ENCODE measurements around the gene ULBP1. TPM values are rescaled to one million over a fixed set of nuclear protein-coding genes. Genes with fewer than 3 reads are reported as not detected.
A peak's percentile ranks its signal among the peaks of the same experiment; 100 is the strongest.
"Not testable (repeated sequence)": the region's sequence is repeated elsewhere in the genome, so short reads cannot be mapped to it uniquely, and the experiment has no call there.

The ULBP1 gene
- total RNA-seq, 1 experiment from 2014 or later = 3.1 TPM

DNA sequence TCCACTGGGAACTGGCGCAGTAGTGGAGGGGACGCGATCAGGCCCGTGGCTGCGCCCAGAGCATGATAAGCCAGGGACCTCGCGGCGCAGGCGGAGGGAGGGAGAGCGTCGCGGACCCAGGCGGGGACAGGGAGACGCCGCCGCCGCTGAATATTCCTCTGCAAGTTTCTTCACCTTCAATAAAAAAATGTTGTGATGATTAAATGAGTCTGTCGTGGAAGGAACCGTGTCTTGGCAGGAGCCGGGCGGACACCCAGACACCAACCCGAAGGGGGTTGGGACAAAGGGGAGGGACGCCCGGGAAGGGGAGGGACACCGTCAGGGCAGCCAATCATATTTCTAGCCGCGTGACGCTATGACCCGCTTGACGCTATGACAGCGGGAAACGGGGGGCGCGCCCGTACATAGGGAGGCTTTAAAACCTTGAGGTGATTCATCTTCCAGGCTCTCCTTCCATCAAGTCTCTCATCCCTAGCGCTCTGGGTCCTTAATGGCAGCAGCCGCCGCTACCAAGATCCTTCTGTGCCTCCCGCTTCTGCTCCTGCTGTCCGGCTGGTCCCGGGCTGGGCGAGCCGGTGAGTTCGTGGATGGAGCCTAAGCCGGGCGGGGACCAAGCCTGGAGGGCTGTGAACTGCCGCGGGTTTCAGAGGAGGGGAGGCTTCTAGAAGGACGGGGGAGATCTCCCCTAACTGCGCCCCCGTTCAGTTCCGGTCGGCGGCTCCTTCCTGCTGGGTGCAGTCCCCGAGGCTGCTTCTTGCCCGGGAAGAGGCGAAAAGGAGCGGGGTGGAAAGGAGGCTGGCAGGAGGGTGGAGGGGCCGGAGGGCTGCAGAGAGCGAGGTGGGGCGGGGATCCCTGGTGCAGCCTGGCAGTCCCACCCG is 21.9 kb upstream of the ULBP1 start, which contains the start of gene ULBP2:
TSS of gene ULBP2 (plus strand) at position 432 of the 878 bp plus-strand sequence. CDS start at position 491, 59 bp downstream.
- intact Hi-C loops (cut with micrococcal nuclease; ENCODE audit: unreplicated experiment) = no loop called here
- CTCF ChIA-PET = interaction anchor here (0.9 kb wide), 1 partner anchor 75 kb away, joined by 3 read pairs; no protein-coding TSS in a partner anchor

DNA sequence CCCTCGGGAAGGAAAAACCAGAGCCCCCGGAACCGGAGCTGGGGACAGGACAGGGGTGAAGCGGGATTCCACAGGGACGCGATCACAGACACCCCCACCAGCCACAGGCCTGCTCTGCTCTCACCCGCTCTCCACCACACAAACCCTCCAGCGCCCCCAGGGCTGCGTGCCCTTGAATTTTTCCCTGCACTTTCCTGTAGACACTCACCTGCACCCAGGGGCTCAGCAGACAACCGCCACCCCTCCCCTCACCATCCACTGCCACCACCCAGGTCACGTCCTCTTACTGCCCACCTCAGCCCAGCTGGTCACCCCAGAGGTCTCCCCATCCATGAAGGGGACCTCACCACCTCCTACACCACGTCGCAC is 21.3 kb upstream of the ULBP1 start:
- ATAC-seq (peak; percentile 13), DNase-seq (ENCODE audit: low read depth, low spot score) (no peak)
- no peak overlapping the region for H3K27ac ChIP-seq (ENCODE audit: low read length)
- in situ Hi-C loops (cut with HindIII; ENCODE audit: low pct_unique_long_range_greater_than_20kb, low sequenced_read_pairs) (no loop called here), intact Hi-C loops (cut with micrococcal nuclease; ENCODE audit: unreplicated experiment) (no loop called here)
- no peak for TF ChIP-seq TCF7L2 (IDR thresholded peaks at IDR 0.05; ENCODE audit: low read depth, low read length)
- TF ChIP-seq SIN3A (IDR thresholded peaks at IDR 0.05; ENCODE audit: borderline replicate concordance, insufficient read depth, low read depth, low read length) = no peak
- TF ChIP-seq, protein P1, sequence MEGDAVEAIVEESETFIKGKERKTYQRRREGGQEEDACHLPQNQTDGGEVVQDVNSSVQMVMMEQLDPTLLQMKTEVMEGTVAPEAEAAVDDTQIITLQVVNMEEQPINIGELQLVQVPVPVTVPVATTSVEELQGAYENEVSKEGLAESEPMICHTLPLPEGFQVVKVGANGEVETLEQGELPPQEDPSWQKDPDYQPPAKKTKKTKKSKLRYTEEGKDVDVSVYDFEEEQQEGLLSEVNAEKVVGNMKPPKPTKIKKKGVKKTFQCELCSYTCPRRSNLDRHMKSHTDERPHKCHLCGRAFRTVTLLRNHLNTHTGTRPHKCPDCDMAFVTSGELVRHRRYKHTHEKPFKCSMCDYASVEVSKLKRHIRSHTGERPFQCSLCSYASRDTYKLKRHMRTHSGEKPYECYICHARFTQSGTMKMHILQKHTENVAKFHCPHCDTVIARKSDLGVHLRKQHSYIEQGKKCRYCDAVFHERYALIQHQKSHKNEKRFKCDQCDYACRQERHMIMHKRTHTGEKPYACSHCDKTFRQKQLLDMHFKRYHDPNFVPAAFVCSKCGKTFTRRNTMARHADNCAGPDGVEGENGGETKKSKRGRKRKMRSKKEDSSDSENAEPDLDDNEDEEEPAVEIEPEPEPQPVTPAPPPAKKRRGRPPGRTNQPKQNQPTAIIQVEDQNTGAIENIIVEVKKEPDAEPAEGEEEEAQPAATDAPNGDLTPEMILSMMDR (IDR thresholded peaks at IDR 0.05) = no peak
- peaks cover 6% of the 10 kb centered on the region; the same call in 1 of the 2 replicates for H3K4me1 ChIP-seq (ENCODE audit: control insufficient read depth, insufficient read depth, low read length)
- CTCF ChIA-PET = no interaction called here
- POLR2A ChIA-PET = no interaction called here
- no peaks in the 10 kb centered on the region for H3K9me3 ChIP-seq (ENCODE audit: control insufficient read depth, insufficient read depth, low read depth, low read length)
- no peaks in the 10 kb centered on the region for H3K36me3 ChIP-seq (ENCODE audit: control insufficient read depth, insufficient read depth, low read length)
- peak overlapping the region; percentile 69 to 72 for H3K4me3 ChIP-seq (ENCODE audit: low read depth in 2 of 2, low read length in 2 of 2)
- no TSS peak for BruUV-seq (replicated peaks)
- H3K27me3 ChIP-seq (ENCODE audit: control insufficient read depth, insufficient read depth, low read length) = peaks cover 7% of the 10 kb centered on the region

More for the DNA sequence above, 21.9 kb upstream of the ULBP1 start, which contains the start of gene ULBP2:
- TF ChIP-seq, protein P1 (IDR thresholded peaks at IDR 0.05) = no peak
- TF ChIP-seq SIN3A (IDR thresholded peaks at IDR 0.05; ENCODE audit: borderline replicate concordance, insufficient read depth, low read depth, low read length) = peak; percentile 64; the same call in 1 of the 2 replicates
- in situ Hi-C loops (cut with HindIII; ENCODE audit: low pct_unique_long_range_greater_than_20kb, low sequenced_read_pairs) = no loop called here
- no peak for DNase-seq (ENCODE audit: low read depth, low spot score)
- BruUV-seq (replicated peaks) = no TSS peak
- Histone ChIP-seq H3K9me3 (ENCODE audit: control insufficient read depth, insufficient read depth, low read depth, low read length) (no peaks in the 10 kb centered on the region), H3K4me1 (ENCODE audit: control insufficient read depth, insufficient read depth, low read length) (peaks cover 6% of the 10 kb centered on the region; the same call in 1 of the 2 replicates), H3K4me3 (ENCODE audit: low read depth in 2 of 2, low read length in 2 of 2) (peak within 1 kb of the TSS; percentile 69 to 72), H3K36me3 (ENCODE audit: control insufficient read depth, insufficient read depth, low read length) (no peaks in the 10 kb centered on the region), H3K27ac (ENCODE audit: low read length) (peak within 1 kb of the TSS; percentile 39; the same call in 1 of the 2 replicates), H3K27me3 (ENCODE audit: control insufficient read depth, insufficient read depth, low read length) (peaks cover 12% of the 10 kb centered on the region)
- peak; percentile 94 for ATAC-seq
- POLR2A ChIA-PET = no interaction called here

DNA sequence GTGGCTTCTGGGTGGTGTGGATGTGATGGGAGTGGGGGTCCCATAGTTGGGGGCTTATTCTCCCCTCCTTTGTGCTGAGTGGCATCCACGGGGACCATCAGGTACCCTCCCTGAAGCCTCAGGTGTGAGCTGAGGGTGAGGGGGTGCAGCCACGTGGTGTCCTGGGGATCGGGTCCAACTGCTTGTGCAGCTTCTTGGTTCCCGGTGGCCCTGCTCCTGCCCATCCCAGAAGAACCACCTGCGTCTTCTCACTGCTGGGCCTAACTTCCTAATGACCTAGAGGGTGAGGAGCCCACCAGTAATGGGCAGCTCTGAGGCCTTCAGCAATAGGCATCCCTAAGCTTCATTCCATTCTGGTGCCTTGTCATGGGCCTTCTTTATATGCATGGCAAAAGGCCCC is 20.4 kb upstream of the ULBP1 start:
- intact Hi-C loops (cut with micrococcal nuclease; ENCODE audit: unreplicated experiment); H3K4me1 ChIP-seq (ENCODE audit: control insufficient read depth, insufficient read depth, low read length); POLR2A ChIA-PET: not testable (repeated sequence)

DNA sequence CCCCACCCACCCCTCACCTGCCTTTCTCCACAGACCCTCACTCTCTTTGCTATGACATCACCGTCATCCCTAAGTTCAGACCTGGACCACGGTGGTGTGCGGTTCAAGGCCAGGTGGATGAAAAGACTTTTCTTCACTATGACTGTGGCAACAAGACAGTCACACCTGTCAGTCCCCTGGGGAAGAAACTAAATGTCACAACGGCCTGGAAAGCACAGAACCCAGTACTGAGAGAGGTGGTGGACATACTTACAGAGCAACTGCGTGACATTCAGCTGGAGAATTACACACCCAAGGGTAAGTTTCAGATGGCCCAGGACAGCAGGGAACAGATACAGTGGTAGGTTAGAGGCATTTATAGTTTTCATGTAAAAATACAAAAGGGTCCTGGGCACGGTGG is 18.5 kb upstream of the ULBP1 start:
- CTCF ChIA-PET; H3K27me3 ChIP-seq (ENCODE audit: control insufficient read depth, insufficient read depth, low read length); ATAC-seq; intact Hi-C loops (cut with micrococcal nuclease; ENCODE audit: unreplicated experiment); H3K4me3 ChIP-seq (ENCODE audit: low read depth in 2 of 2, low read length in 2 of 2); in situ Hi-C loops (cut with HindIII; ENCODE audit: low pct_unique_long_range_greater_than_20kb, low sequenced_read_pairs); BruUV-seq (replicated peaks); H3K36me3 ChIP-seq (ENCODE audit: control insufficient read depth, insufficient read depth, low read length); POLR2A ChIA-PET; DNase-seq (ENCODE audit: low read depth, low spot score); H3K27ac ChIP-seq (ENCODE audit: low read length); H3K4me1 ChIP-seq (ENCODE audit: control insufficient read depth, insufficient read depth, low read length); H3K9me3 ChIP-seq (ENCODE audit: control insufficient read depth, insufficient read depth, low read depth, low read length): not testable (repeated sequence)

More for the DNA sequence above, 20.4 kb upstream of the ULBP1 start:
- H3K9me3 ChIP-seq (ENCODE audit: control insufficient read depth, insufficient read depth, low read depth, low read length); H3K27me3 ChIP-seq (ENCODE audit: control insufficient read depth, insufficient read depth, low read length); H3K36me3 ChIP-seq (ENCODE audit: control insufficient read depth, insufficient read depth, low read length); ATAC-seq; BruUV-seq (replicated peaks); CTCF ChIA-PET; in situ Hi-C loops (cut with HindIII; ENCODE audit: low pct_unique_long_range_greater_than_20kb, low sequenced_read_pairs); H3K4me3 ChIP-seq (ENCODE audit: low read depth in 2 of 2, low read length in 2 of 2); DNase-seq (ENCODE audit: low read depth, low spot score); H3K27ac ChIP-seq (ENCODE audit: low read length): not testable (repeated sequence)

DNA sequence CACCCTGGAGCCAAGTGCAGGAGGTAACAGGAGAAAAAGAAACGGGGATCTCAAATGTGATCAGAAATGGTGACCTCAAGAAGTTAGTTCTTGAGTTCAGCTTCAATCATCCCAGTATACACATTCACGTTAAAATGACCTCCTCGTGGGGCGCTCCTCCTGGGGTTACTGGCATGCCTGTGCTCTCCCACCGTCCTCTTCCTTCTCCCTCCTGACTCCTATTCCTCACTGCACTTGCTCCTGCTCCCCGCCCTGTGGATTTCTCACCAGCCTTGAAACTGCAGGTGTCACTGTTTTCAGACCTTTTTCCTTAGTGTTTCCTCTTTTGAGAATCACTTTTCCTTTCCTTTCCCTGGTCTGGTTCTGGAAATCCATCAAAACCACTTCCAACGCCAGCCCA is 17.1 kb upstream of the ULBP1 start:
- H3K4me1 ChIP-seq (ENCODE audit: control insufficient read depth, insufficient read depth, low read length); CTCF ChIA-PET; ATAC-seq; H3K9me3 ChIP-seq (ENCODE audit: control insufficient read depth, insufficient read depth, low read depth, low read length); DNase-seq (ENCODE audit: low read depth, low spot score); POLR2A ChIA-PET; H3K4me3 ChIP-seq (ENCODE audit: low read depth in 2 of 2, low read length in 2 of 2); BruUV-seq (replicated peaks); in situ Hi-C loops (cut with HindIII; ENCODE audit: low pct_unique_long_range_greater_than_20kb, low sequenced_read_pairs); H3K36me3 ChIP-seq (ENCODE audit: control insufficient read depth, insufficient read depth, low read length); H3K27ac ChIP-seq (ENCODE audit: low read length); intact Hi-C loops (cut with micrococcal nuclease; ENCODE audit: unreplicated experiment): not testable (repeated sequence)
- peaks cover 11% of the 10 kb centered on the region for H3K27me3 ChIP-seq (ENCODE audit: control insufficient read depth, insufficient read depth, low read length)
